GM21619 (cell line): ENCODE measurements around the gene STRIP1.

ENCODE experiments used
- ATAC-seq: cut with Tn5 transposase; IDR thresholded peaks from one replicate; pipeline ENCODE4 v1.9.1; 2021; ENCODE audit not compliant: unreplicated experiment

Gene STRIP1

DNA sequence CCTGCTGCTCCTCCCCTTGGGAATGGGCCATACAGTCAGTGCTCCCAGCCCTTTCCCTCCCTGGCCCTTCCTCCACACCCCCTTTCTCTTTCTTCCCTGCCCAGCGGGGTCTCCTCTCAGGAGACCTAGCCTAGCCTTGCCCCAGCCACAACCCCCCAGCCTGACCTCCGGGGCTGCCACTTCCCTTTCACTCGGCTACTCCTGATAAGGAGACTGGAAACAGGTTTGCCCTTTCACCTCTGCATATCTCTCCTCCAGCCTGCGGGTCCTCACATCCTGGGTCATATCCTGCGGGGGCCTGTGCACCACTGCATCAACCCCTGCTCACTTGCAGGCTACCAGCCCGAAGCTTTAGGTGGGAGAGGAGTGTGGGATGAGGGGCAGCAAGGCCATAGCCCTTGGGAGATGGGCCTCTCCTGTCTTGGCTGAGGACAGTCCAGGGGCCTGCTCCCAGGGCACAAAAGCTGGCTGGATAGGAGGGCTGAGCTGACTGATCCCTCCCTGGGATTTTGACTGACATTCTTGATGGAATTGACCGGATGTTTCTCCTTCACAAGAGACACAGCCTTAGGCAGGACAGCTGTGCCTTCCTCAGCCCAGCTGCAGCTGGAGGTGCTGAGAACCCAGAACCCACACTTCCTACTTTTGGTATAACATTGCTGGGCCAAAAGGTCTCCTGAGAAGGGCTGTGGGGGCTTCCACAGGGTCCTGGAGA lies 55.3 kb downstream of the STRIP1 start:
- ATAC-seq = no peak

GRCh38 chr1:110091381-110091780 lies 57.0 kb downstream of the STRIP1 start:
- no peak for ATAC-seq

- no peak for ATAC-seq
These were observed 57.4 kb downstream of the STRIP1 start for GRCh38 chr1:110091791-110092190.

DNA sequence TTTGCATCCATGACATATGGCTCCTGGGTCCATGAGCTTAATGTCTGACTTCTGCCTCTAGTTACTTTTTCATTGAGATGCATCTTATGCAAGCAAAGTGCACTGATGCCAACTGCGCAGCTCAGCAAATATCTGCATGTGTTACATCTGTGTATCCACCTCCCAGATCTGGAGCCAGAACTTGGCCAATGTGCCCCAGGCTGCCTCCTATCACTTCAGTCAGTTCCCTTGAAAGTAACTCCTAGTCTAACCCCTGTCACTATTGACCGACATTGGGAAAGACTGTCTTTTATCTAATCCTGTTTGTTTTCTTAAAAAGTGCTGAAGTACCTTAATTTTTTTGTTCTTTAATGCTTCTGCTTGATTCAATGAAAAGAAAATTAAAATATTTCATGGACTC lies 58.6 kb downstream of the STRIP1 start:
- no peak for ATAC-seq

- no peak for ATAC-seq
These were observed 60.7 kb downstream of the STRIP1 start for GRCh38 chr1:110094931-110095654.

DNA sequence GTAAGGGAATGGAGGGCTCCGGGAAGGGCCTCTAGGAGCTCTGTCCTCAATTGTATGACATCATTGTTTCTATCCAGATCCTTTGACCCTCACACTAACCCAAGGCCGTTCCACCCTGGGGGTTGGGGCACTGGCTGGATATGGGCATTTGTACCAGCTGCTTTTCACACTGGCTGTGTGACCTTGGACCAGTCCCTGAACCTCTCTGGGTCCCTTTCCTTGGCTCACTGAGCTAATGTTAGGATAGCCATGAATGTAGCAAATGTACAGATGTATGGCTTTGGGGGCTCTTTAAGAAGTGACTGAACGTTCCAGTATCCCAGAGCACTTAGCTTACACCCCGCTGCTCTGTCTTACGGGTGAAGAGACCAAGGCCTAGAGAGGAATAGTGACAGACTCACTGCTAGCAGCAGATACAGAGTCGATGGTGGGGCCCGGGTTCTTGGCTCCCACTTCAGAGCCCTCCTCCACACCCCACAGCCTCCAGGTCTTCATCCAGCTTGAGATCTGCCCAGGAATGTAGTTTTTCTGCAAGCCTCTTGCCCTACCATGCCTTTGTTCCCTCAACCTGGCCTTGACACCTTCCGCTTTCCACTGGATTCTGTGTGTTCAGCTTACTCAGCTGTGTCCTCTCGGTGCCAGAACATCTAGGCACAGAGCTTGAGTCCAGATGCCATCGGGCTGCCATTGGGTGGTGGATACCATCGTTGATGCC lies 63.2 kb downstream of the STRIP1 start:
- ATAC-seq = no peak

GRCh38 chr1:110098222-110099026 lies 64.0 kb downstream of the STRIP1 start:
- ATAC-seq = no peak

DNA sequence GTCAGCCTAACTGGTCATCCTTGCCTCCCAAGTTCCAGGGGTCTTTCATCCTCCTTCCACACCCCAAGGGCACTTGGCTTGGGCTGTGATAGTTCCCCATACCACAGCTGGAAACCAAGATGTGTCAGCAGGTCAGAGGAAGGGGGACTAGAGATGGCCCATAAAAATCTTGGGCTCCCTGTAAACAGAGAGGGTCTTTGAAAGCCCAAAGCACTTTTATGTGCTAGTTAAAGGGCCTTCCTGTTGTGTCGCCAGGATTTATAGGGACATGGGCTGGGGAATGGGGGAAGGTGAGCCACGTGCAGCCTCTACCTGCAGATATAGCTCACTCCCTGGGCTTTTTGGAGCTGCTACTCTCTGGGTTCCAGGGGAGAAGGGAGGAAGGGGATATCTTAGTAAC lies 65.9 kb downstream of the STRIP1 start:
- ATAC-seq = no peak

- no peak for ATAC-seq
These were observed 67.7 kb downstream of the STRIP1 start for GRCh38 chr1:110102081-110102480.
